GM12891 (cell line): ENCODE data around the gene PJA1.

Experiments used
- PAX5 ChIP-seq: IDR thresholded peaks from 2 replicates; pipeline ENCODE4 v1.6.1; 2011; ENCODE audit warnings: low read length, moderate library complexity, mild to moderate bottlenecking; ENCODE audit not compliant: insufficient read depth, severe bottlenecking
- POLR2A ChIP-seq: IDR thresholded peaks from 2 replicates; pipeline ENCODE4 v1.6.1; 2011; ENCODE audit warnings: low read depth, low read length, control low read depth
- POLR2AphosphoS5 ChIP-seq: IDR thresholded peaks from 2 replicates; pipeline ENCODE4 v1.6.1; 2011; ENCODE audit warnings: low read depth, low read length, control low read depth
- POU2F2 ChIP-seq: IDR thresholded peaks from 2 replicates; pipeline ENCODE4 v1.6.1; 2011; ENCODE audit warnings: low read depth, mild to moderate bottlenecking, control low read depth, low read length, moderate library complexity
- SPI1 ChIP-seq: IDR thresholded peaks from 2 replicates; pipeline ENCODE4 v1.6.1; 2011; ENCODE audit warnings: low read depth, low read length, control low read depth
- TAF1 ChIP-seq: IDR thresholded peaks from 2 replicates; pipeline ENCODE4 v1.6.1; 2011; ENCODE audit warnings: low read depth, low read length, control low read depth

GRCh38 chrX:69207216-69207615, 42.0 kb upstream of the PJA1 start:
- no peak for TF ChIP-seq POLR2A
- TF ChIP-seq POLR2AphosphoS5, result no peak
- no peak for TF ChIP-seq TAF1
- no peak for TF ChIP-seq SPI1
- TF ChIP-seq POU2F2, result no peak
- TF ChIP-seq PAX5, result no peak
